GM23338 (cell line): ENCODE results near the gene CD33. TPM values are rescaled to one million over a fixed set of nuclear protein-coding genes. Genes with fewer than 3 reads are reported as not detected.

Experiments used
- ATAC-seq: fragments of 200-7000 bp; cut with Tn5 transposase; 3 replicates; pipeline ENCODE4 v1.9.1; 2020
- DNase-seq: peaks from one replicate; pipeline ENCODE4 v3.0.0-alpha.2; 2015; ENCODE audit warnings: low spot score
- H2AFZ ChIP-seq: fragments of 200-600 bp; sonication (generic); 2 replicates; pipeline ENCODE4 v1.8.0; 2016; ENCODE audit warnings: antibody characterized with exemption, mild to moderate bottlenecking, moderate library complexity
- H3F3A ChIP-seq: fragments of 200-600 bp; sonication (generic); replicated peaks from 2 replicates; pipeline ENCODE4 v1.8.0; 2017; ENCODE audit warnings: antibody characterized with exemption, mixed run types, low read depth
- H3K27ac ChIP-seq: fragments of 200-600 bp; sonication (generic); 2 replicates; pipeline ENCODE4 v1.6.1; 2016; ENCODE audit warnings: low read depth
- H3K27me3 ChIP-seq: fragments of 200-600 bp; sonication (generic); 2 replicates; pipeline ENCODE4 v1.8.0; 2016; ENCODE audit warnings: mild to moderate bottlenecking, mixed run types, moderate library complexity; ENCODE audit not compliant: insufficient read depth
- H3K36me3 ChIP-seq: fragments of 200-600 bp; sonication (generic); 2 replicates; pipeline ENCODE4 v1.8.0; 2016; ENCODE audit warnings: mild to moderate bottlenecking; ENCODE audit not compliant: insufficient read depth
- H3K4me1 ChIP-seq: fragments of 200-600 bp; sonication (generic); 2 replicates; pipeline ENCODE4 v1.8.0; 2016; ENCODE audit warnings: mild to moderate bottlenecking, moderate library complexity; ENCODE audit not compliant: insufficient read depth
- H3K4me2 ChIP-seq: fragments of 200-600 bp; sonication (generic); 2 replicates; pipeline ENCODE4 v1.7.1; 2017; ENCODE audit warnings: mixed run types
- H3K4me3 ChIP-seq: fragments of 200-600 bp; sonication (generic); 2 replicates; pipeline ENCODE4 v1.6.1; 2016; ENCODE audit warnings: mixed run types
- H3K79me2 ChIP-seq: fragments of 200-600 bp; sonication (generic); replicated peaks from 2 replicates; pipeline ENCODE4 v1.8.0; 2017; ENCODE audit warnings: mild to moderate bottlenecking; ENCODE audit not compliant: insufficient read depth
- H3K9me2 ChIP-seq: fragments of 200-600 bp; sonication (generic); 2 replicates; pipeline ENCODE4 v1.8.0; 2017; ENCODE audit not compliant: insufficient read depth
- H4K20me1 ChIP-seq: fragments of 200-600 bp; sonication (generic); replicated peaks from 2 replicates; pipeline ENCODE4 v1.8.0; 2017; ENCODE audit warnings: mild to moderate bottlenecking; ENCODE audit not compliant: insufficient read depth
- H3K27ac Mint-ChIP-seq: 2 replicates; pipeline ENCODE4 v1.8.0; 2020; ENCODE audit warnings: inconsistent platforms, mild to moderate bottlenecking, moderate library complexity, mixed read lengths
- H3K27me3 Mint-ChIP-seq: 3 replicates; pipeline ENCODE4 v1.8.0; 2022; ENCODE audit warnings: low read depth, mild to moderate bottlenecking, moderate library complexity, mixed read lengths, inconsistent platforms; ENCODE audit not compliant: insufficient read depth, poor library complexity
- H3K36me3 Mint-ChIP-seq: 3 replicates; pipeline ENCODE4 v1.8.0; 2021; ENCODE audit warnings: low read depth, mild to moderate bottlenecking, inconsistent platforms, moderate library complexity, mixed read lengths
- H3K4me1 Mint-ChIP-seq: 3 replicates; pipeline ENCODE4 v1.8.0; 2020; ENCODE audit warnings: mild to moderate bottlenecking, inconsistent platforms, mixed read lengths
- H3K4me3 Mint-ChIP-seq: 3 replicates; pipeline ENCODE4 v1.8.0; 2021; ENCODE audit warnings: moderate library complexity, mild to moderate bottlenecking, inconsistent platforms, mixed read lengths
- H3K9me3 Mint-ChIP-seq: 3 replicates; pipeline ENCODE4 v1.8.0; 2020; ENCODE audit warnings: moderate library complexity, mild to moderate bottlenecking, inconsistent platforms, mixed read lengths
- CREB1 ChIP-seq: fragments of 250-450 bp; sonication (Bioruptor Pico); IDR thresholded peaks from 2 replicates; pipeline ENCODE4 v1.5.0; 2020; ENCODE audit warnings: low read depth, mild to moderate bottlenecking, moderate library complexity
- EZH2 ChIP-seq: fragments of 200-600 bp; sonication (generic); IDR thresholded peaks from one replicate; pipeline ENCODE4 v1.8.0; 2017; ENCODE audit warnings: antibody characterized with exemption, mild to moderate bottlenecking, low read depth; ENCODE audit not compliant: unreplicated experiment
- EZH2phosphoT487 ChIP-seq: fragments of 200-600 bp; sonication (generic); IDR thresholded peaks from one replicate; pipeline ENCODE4 v1.8.1; 2018; ENCODE audit warnings: antibody characterized with exemption; ENCODE audit not compliant: unreplicated experiment
- JUNB ChIP-seq: IDR thresholded peaks from one replicate; pipeline ENCODE4 v1.6.1; 2016; ENCODE audit warnings: antibody characterized with exemption; ENCODE audit not compliant: unreplicated experiment
- NANOG ChIP-seq: IDR thresholded peaks from 2 replicates; pipeline ENCODE4 v1.6.1; 2016; ENCODE audit warnings: antibody characterized with exemption, borderline replicate concordance
- STAT1 ChIP-seq: IDR thresholded peaks from one replicate; pipeline ENCODE4 v1.6.1; 2016; ENCODE audit warnings: antibody characterized with exemption; ENCODE audit not compliant: unreplicated experiment
- ZNF114 ChIP-seq: fragments of 250-450 bp; sonication (Bioruptor Pico); IDR thresholded peaks from 2 replicates; pipeline ENCODE4 v1.5.0; 2020; ENCODE audit warnings: mild to moderate bottlenecking, moderate library complexity
- ZNF331 ChIP-seq: fragments of 250-450 bp; sonication (Bioruptor Pico); IDR thresholded peaks from 2 replicates; pipeline ENCODE4 v1.5.0; 2020; ENCODE audit warnings: low read depth, mild to moderate bottlenecking, moderate library complexity
- polyA plus RNA-seq: library from polyadenylated mRNA; unstranded; fragments of >200 nt; fragmentation: Nextera tagmentation; extraction: Ambion mirVana; gene quantifications from 2 replicates; pipeline ENCODE4 v1.2.1, GENCODE V29; 2016
- total RNA-seq: library from RNA; depleted of rRNA; stranded (reverse); fragments of >200 nt; shearing (Covaris generic); gene quantifications from 2 replicates; pipeline ENCODE4 v1.2.3, GENCODE V29; 2014
- TF ChIP-seq, protein P1 (sequence below): fragments of 250-450 bp; sonication (Bioruptor Pico); IDR thresholded peaks from 2 replicates; pipeline ENCODE4 v1.5.0; 2020; ENCODE audit warnings: mild to moderate bottlenecking, moderate library complexity
- TF ChIP-seq, protein P2 (sequence below), 2 experiments: fragments of 200-600 bp in 1 of 2; sonication (generic) in 1 of 2; conservative IDR thresholded peaks; 2 replicates each; pipeline versions ENCODE4 v1.5.1 to v1.6.1; 2016 to 2017; ENCODE audit warnings: antibody characterized with exemption in 2 of 2, low read depth in 2 of 2, mild to moderate bottlenecking in 2 of 2, moderate library complexity in 1 of 2
- TF ChIP-seq, protein P3 (sequence below): IDR thresholded peaks from 2 replicates; pipeline ENCODE4 v1.6.1; 2016; ENCODE audit warnings: antibody characterized with exemption

CD33 gene
- total and polyA plus RNA-seq, 2 experiments from 2014 or later = 0.45 TPM; not detected in 1

DNA sequence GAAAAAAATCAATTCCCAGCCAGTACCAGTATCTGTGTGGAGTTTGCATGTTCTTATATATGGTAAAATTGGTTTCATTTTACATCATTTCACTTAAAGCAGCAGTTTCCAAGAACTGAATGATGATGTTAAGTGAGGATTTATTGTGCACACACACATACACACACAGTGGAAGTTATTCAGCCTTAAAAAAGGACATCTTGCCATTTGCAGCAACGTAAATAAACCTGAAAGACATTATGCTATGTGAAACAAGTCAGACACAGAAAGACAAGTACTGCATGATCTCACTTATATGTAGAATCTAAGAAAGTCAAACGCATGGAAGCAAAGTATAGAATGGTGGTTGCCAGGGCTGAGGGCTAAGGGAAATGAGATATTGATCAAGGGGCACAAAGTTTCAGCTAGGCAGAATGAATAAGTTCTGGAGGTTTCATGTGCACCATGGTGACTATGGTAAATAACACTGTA is 31.3 kb downstream of the CD33 start (continued):
- TF ChIP-seq, protein P1, sequence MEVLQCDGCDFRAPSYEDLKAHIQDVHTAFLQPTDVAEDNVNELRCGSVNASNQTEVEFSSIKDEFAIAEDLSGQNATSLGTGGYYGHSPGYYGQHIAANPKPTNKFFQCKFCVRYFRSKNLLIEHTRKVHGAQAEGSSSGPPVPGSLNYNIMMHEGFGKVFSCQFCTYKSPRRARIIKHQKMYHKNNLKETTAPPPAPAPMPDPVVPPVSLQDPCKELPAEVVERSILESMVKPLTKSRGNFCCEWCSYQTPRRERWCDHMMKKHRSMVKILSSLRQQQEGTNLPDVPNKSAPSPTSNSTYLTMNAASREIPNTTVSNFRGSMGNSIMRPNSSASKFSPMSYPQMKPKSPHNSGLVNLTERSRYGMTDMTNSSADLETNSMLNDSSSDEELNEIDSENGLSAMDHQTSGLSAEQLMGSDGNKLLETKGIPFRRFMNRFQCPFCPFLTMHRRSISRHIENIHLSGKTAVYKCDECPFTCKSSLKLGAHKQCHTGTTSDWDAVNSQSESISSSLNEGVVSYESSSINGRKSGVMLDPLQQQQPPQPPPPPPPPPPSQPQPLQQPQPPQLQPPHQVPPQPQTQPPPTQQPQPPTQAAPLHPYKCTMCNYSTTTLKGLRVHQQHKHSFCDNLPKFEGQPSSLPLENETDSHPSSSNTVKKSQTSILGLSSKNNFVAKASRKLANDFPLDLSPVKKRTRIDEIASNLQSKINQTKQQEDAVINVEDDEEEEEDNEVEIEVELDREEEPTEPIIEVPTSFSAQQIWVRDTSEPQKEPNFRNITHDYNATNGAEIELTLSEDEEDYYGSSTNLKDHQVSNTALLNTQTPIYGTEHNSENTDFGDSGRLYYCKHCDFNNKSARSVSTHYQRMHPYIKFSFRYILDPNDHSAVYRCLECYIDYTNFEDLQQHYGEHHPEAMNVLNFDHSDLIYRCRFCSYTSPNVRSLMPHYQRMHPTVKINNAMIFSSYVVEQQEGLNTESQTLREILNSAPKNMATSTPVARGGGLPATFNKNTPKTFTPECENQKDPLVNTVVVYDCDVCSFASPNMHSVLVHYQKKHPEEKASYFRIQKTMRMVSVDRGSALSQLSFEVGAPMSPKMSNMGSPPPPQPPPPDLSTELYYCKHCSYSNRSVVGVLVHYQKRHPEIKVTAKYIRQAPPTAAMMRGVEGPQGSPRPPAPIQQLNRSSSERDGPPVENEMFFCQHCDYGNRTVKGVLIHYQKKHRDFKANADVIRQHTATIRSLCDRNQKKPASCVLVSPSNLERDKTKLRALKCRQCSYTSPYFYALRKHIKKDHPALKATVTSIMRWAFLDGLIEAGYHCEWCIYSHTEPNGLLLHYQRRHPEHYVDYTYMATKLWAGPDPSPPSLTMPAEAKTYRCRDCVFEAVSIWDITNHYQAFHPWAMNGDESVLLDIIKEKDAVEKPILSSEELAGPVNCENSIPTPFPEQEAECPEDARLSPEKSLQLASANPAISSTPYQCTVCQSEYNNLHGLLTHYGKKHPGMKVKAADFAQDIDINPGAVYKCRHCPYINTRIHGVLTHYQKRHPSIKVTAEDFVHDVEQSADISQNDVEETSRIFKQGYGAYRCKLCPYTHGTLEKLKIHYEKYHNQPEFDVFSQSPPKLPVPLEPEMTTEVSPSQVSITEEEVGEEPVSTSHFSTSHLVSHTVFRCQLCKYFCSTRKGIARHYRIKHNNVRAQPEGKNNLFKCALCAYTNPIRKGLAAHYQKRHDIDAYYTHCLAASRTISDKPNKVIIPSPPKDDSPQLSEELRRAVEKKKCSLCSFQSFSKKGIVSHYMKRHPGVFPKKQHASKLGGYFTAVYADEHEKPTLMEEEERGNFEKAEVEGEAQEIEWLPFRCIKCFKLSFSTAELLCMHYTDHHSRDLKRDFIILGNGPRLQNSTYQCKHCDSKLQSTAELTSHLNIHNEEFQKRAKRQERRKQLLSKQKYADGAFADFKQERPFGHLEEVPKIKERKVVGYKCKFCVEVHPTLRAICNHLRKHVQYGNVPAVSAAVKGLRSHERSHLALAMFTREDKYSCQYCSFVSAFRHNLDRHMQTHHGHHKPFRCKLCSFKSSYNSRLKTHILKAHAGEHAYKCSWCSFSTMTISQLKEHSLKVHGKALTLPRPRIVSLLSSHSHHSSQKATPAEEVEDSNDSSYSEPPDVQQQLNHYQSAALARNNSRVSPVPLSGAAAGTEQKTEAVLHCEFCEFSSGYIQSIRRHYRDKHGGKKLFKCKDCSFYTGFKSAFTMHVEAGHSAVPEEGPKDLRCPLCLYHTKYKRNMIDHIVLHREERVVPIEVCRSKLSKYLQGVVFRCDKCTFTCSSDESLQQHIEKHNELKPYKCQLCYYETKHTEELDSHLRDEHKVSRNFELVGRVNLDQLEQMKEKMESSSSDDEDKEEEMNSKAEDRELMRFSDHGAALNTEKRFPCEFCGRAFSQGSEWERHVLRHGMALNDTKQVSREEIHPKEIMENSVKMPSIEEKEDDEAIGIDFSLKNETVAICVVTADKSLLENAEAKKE = no peak
- TF ChIP-seq CREB1 (CRISPR knock-in tag) (no peak), EZH2 (no peak), NANOG (no peak)
- TF ChIP-seq, protein P2, sequence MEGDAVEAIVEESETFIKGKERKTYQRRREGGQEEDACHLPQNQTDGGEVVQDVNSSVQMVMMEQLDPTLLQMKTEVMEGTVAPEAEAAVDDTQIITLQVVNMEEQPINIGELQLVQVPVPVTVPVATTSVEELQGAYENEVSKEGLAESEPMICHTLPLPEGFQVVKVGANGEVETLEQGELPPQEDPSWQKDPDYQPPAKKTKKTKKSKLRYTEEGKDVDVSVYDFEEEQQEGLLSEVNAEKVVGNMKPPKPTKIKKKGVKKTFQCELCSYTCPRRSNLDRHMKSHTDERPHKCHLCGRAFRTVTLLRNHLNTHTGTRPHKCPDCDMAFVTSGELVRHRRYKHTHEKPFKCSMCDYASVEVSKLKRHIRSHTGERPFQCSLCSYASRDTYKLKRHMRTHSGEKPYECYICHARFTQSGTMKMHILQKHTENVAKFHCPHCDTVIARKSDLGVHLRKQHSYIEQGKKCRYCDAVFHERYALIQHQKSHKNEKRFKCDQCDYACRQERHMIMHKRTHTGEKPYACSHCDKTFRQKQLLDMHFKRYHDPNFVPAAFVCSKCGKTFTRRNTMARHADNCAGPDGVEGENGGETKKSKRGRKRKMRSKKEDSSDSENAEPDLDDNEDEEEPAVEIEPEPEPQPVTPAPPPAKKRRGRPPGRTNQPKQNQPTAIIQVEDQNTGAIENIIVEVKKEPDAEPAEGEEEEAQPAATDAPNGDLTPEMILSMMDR (conservative IDR thresholded peaks at IDR 0.05; ENCODE audit: low read depth in 2 of 2) = no peak

DNA sequence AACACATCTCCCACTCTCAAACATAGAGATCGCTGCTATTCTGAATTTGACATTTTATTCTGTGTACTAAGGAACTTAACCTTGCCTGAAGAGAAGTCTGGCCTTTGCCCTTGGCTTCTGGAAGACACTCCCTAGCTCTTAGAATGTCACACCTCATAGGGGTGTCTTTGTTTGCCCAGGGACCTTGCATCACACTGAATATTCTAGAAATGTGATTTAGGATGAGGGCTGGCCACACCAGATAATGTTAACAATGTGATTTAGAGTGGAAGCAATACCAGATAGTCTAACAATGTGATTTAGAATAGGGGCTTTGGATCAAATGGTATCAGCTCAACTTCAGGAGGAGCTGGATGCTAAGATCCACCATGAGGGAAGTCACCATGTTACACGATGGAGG is 32.6 kb downstream of the CD33 start:
- no peak overlapping the region for H2AFZ ChIP-seq
- no peak overlapping the region for H3K4me3 Mint-ChIP-seq
- no peaks in the 10 kb centered on the region for H3K79me2 ChIP-seq
- H3K36me3 Mint-ChIP-seq = peaks cover 3% of the 10 kb centered on the region; the same call in 1 of the 3 replicates
- no peak overlapping the region for H3K4me3 ChIP-seq
- ATAC-seq (no peak), DNase-seq (no peak)
- H3K9me2 ChIP-seq = no peaks in the 10 kb centered on the region
- no peaks in the 10 kb centered on the region for H3K27me3 ChIP-seq
- H3K4me2 ChIP-seq = no peak overlapping the region
- no peaks in the 10 kb centered on the region for H3F3A ChIP-seq
- no peaks in the 10 kb centered on the region for H3K36me3 ChIP-seq
- H3K27ac Mint-ChIP-seq = no peak overlapping the region
- H3K27me3 Mint-ChIP-seq = no peaks in the 10 kb centered on the region
- no peaks in the 10 kb centered on the region for H4K20me1 ChIP-seq
- H3K4me1 Mint-ChIP-seq = peaks cover 13% of the 10 kb centered on the region; the same call in 2 of the 3 replicates
- no peak overlapping the region for H3K27ac ChIP-seq
- peaks cover 14% of the 10 kb centered on the region for H3K4me1 ChIP-seq
- H3K9me3 Mint-ChIP-seq = peaks cover 10% of the 10 kb centered on the region; the same call in 2 of the 3 replicates
- TF ChIP-seq, protein P2 (conservative IDR thresholded peaks at IDR 0.05; ENCODE audit: low read depth in 2 of 2) = no peak
- no peak for TF ChIP-seq EZH2phosphoT487
- no peak for TF ChIP-seq JUNB
- no peak for TF ChIP-seq STAT1
- no peak for TF ChIP-seq ZNF114 (CRISPR knock-in tag)
- TF ChIP-seq ZNF331 (CRISPR knock-in tag) = no peak
- TF ChIP-seq, protein P3, sequence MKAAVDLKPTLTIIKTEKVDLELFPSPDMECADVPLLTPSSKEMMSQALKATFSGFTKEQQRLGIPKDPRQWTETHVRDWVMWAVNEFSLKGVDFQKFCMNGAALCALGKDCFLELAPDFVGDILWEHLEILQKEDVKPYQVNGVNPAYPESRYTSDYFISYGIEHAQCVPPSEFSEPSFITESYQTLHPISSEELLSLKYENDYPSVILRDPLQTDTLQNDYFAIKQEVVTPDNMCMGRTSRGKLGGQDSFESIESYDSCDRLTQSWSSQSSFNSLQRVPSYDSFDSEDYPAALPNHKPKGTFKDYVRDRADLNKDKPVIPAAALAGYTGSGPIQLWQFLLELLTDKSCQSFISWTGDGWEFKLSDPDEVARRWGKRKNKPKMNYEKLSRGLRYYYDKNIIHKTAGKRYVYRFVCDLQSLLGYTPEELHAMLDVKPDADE = no peak
- no peak for TF ChIP-seq EZH2
